Superior temporal gyrus (tissue), 1 donor: Measurements from ENCODE around the gene VWDE.
"Not testable (repeated sequence)": the region's sequence is repeated elsewhere in the genome, so short reads cannot be mapped to it uniquely, and the experiment has no call there.

ENCODE experiments used
- DNase-seq: peaks from one replicate; pipeline ENCODE4 v3.0.0-alpha.2; 2016; ENCODE audit errors: extremely low spot score

The VWDE gene

GRCh38 chr7:12401538-12402364 lies 1.9 kb downstream of the VWDE start:
- DNase-seq: no peak

GRCh38 chr7:12398186-12398585 lies 5.5 kb downstream of the VWDE start:
- DNase-seq: no peak

GRCh38 chr7:12397671-12398070 lies 6.0 kb downstream of the VWDE start:
- DNase-seq: no peak

GRCh38 chr7:12396670-12397069 lies 7.0 kb downstream of the VWDE start:
- not testable (repeated sequence) for DNase-seq

- DNase-seq: no peak
Observed at GRCh38 chr7:12391922-12392615, 11.6 kb downstream of the VWDE start.

GRCh38 chr7:12389089-12389700 lies 14.5 kb downstream of the VWDE start:
- DNase-seq: peak; percentile 82

- no peak for DNase-seq
Observed at GRCh38 chr7:12386313-12386740, 17.3 kb downstream of the VWDE start.

- DNase-seq: no peak
Observed at GRCh38 chr7:12385364-12385786, 18.3 kb downstream of the VWDE start.

GRCh38 chr7:12383377-12383776 lies 20.3 kb downstream of the VWDE start:
- DNase-seq: no peak

- no peak for DNase-seq
Observed at GRCh38 chr7:12378389-12378788, 25.3 kb downstream of the VWDE start.

GRCh38 chr7:12377406-12377805 lies 26.3 kb downstream of the VWDE start:
- no peak for DNase-seq

GRCh38 chr7:12373580-12374263 lies 29.9 kb downstream of the VWDE start:
- DNase-seq: no peak

- no peak for DNase-seq
Observed at GRCh38 chr7:12370249-12370648, 33.4 kb downstream of the VWDE start.

- no peak for DNase-seq
Observed at GRCh38 chr7:12369756-12370155, 33.9 kb downstream of the VWDE start.

GRCh38 chr7:12369072-12369471 lies 34.6 kb downstream of the VWDE start:
- DNase-seq: no peak

- DNase-seq: no peak
Observed at GRCh38 chr7:12360948-12361347, 42.7 kb downstream of the VWDE start.

GRCh38 chr7:12358694-12359093 lies 45.0 kb downstream of the VWDE start:
- DNase-seq: no peak

GRCh38 chr7:12357508-12357907 lies 46.2 kb downstream of the VWDE start:
- no peak for DNase-seq

GRCh38 chr7:12351843-12352242 lies 51.8 kb downstream of the VWDE start:
- no peak for DNase-seq

- DNase-seq: no peak
Observed at GRCh38 chr7:12350971-12351370, 52.7 kb downstream of the VWDE start.

GRCh38 chr7:12337095-12337494 lies 66.6 kb downstream of the VWDE start:
- DNase-seq: no peak
